PC-9 (cell line): ENCODE measurements around the gene HERC4.

Experiments used
- CTCF ChIP-seq: fragments of 200-600 bp; sonication (generic); conservative IDR thresholded peaks from 2 replicates; pipeline ENCODE4 v1.6.1; 2017; ENCODE audit warnings: mixed run types, antibody characterized with exemption, mild to moderate bottlenecking, moderate library complexity
- EZH2 ChIP-seq: fragments of 200-600 bp; sonication (generic); IDR thresholded peaks from 2 replicates; pipeline ENCODE4 v1.8.0; 2017; ENCODE audit warnings: antibody characterized with exemption, low read depth

- TF ChIP-seq CTCF (no peak), EZH2 (no peak)
Measured at GRCh38 chr10:68079434-68079833, 4.4 kb upstream of the HERC4 start.
